Astrocyte of the cerebellum (primary cell): Measurements from ENCODE around the gene DDIT3.

ENCODE experiments used
- DNase-seq: peaks from one replicate; pipeline ENCODE4 v3.0.0-alpha.2; 2011; ENCODE audit warnings: low read depth
- H3K4me3 ChIP-seq: 2 replicates; pipeline ENCODE4 v1.5.1; 2011; ENCODE audit warnings: mild to moderate bottlenecking, low read depth, low read length, moderate library complexity
- CTCF ChIP-seq: IDR thresholded peaks from 2 replicates; pipeline ENCODE4 v1.5.1; 2012; ENCODE audit warnings: low read length, low read depth, moderate library complexity, mild to moderate bottlenecking; ENCODE audit errors: missing control alignments
- in situ Hi-C: cut with HindIII; loops from 2 replicates; pipeline ENCODE4 v1.10.0; 2017; ENCODE audit warnings: low sequenced_read_pairs

Gene DDIT3

GRCh38 chr12:57472391-57472790 lies 47.9 kb downstream of the DDIT3 start:
- in situ Hi-C loops: loop anchor here (25.0 kb wide), 1 partner anchor 160 kb away; no protein-coding TSS in a partner anchor

GRCh38 chr12:57471661-57472060 lies 48.7 kb downstream of the DDIT3 start:
- DNase-seq: no peak
- in situ Hi-C loops: loop anchor here (25.0 kb wide), 1 partner anchor 159 kb away; no protein-coding TSS in a partner anchor
- no peak for TF ChIP-seq CTCF
- H3K4me3 ChIP-seq: no peak overlapping the region

More at GRCh38 chr12:57472391-57472790, 47.9 kb downstream of the DDIT3 start:
- no peak overlapping the region for H3K4me3 ChIP-seq
- no peak for DNase-seq
- TF ChIP-seq CTCF: no peak

GRCh38 chr12:57470970-57471656 lies 49.2 kb downstream of the DDIT3 start:
- in situ Hi-C loops: loop anchor here (25.0 kb wide), 1 partner anchor 159 kb away; no protein-coding TSS in a partner anchor
- DNase-seq: no peak
- H3K4me3 ChIP-seq: no peak overlapping the region
- TF ChIP-seq CTCF: no peak

- H3K4me3 ChIP-seq: no peak overlapping the region
- in situ Hi-C loops: loop anchor here (25.0 kb wide), 1 partner anchor 158 kb away; no protein-coding TSS in a partner anchor
- TF ChIP-seq CTCF: no peak
- no peak for DNase-seq
Observed at GRCh38 chr12:57470286-57470969, 49.9 kb downstream of the DDIT3 start.

GRCh38 chr12:57469296-57470164 lies 50.8 kb downstream of the DDIT3 start:
- in situ Hi-C loops: loop anchor here (25.0 kb wide), 1 partner anchor 157 kb away; no protein-coding TSS in a partner anchor
- no peak for TF ChIP-seq CTCF
- DNase-seq: no peak
- no peak overlapping the region for H3K4me3 ChIP-seq

GRCh38 chr12:57467915-57468314 lies 52.4 kb downstream of the DDIT3 start:
- TF ChIP-seq CTCF: no peak
- in situ Hi-C loops: loop anchor here (25.0 kb wide), 1 partner anchor 156 kb away; no protein-coding TSS in a partner anchor
- DNase-seq: no peak
- no peak overlapping the region for H3K4me3 ChIP-seq
